Coronary artery (tissue), 2 donors: ENCODE data around the gene ARFGAP1.

ENCODE experiments used
- DNase-seq: peaks from one replicate; pipeline ENCODE4 v3.0.0-alpha.2; 2017; ENCODE audit warnings: low spot score
- H3K27ac ChIP-seq, 2 donors: fragments of 200-600 bp; sonication (generic); one replicate each; pipeline ENCODE4 v1.5.1; 2016 to 2019
- H3K4me3 ChIP-seq: fragments of 200-600 bp; sonication (generic); 2 replicates; pipeline ENCODE4 v1.5.1; 2016; ENCODE audit warnings: mild to moderate bottlenecking, moderate library complexity
- TF ChIP-seq, protein P1 (sequence below): fragments of 200-600 bp; sonication (generic); IDR thresholded peaks from one replicate; pipeline ENCODE4 v1.5.1; 2019; ENCODE audit warnings: antibody characterized with exemption

The ARFGAP1 gene

GRCh38 chr20:63326314-63327230, 54.0 kb downstream of the ARFGAP1 start:
- Histone ChIP-seq H3K4me3 (no peak overlapping the region), H3K27ac (no peak overlapping the region)
- DNase-seq = no peak
- TF ChIP-seq, protein P1, sequence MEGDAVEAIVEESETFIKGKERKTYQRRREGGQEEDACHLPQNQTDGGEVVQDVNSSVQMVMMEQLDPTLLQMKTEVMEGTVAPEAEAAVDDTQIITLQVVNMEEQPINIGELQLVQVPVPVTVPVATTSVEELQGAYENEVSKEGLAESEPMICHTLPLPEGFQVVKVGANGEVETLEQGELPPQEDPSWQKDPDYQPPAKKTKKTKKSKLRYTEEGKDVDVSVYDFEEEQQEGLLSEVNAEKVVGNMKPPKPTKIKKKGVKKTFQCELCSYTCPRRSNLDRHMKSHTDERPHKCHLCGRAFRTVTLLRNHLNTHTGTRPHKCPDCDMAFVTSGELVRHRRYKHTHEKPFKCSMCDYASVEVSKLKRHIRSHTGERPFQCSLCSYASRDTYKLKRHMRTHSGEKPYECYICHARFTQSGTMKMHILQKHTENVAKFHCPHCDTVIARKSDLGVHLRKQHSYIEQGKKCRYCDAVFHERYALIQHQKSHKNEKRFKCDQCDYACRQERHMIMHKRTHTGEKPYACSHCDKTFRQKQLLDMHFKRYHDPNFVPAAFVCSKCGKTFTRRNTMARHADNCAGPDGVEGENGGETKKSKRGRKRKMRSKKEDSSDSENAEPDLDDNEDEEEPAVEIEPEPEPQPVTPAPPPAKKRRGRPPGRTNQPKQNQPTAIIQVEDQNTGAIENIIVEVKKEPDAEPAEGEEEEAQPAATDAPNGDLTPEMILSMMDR = no peak

DNA sequence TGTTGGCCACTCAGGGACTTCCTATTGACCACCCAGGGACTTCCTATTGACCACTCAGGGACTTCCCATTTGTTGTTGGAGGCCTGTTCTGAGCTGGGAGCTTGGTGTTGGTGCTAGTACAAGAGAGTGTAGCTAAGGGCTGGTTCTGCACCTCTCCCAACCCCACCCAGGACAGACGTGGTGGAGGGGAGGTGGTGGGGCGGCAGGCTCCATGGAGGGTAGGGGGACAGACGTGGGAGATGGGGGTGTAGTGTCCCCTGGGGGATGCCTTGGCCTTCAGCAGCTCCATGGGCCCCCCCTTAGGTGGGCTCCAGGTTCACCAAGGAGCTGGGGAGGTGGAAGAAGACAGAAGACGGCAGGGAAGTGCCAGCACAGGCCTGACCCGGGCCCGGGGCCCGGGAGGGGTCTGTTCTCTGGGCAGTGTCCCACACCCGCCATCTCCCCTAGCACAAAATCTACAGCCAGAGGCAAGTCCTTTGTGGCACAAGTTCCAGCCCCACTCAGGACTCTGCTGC, 54.7 kb downstream of the ARFGAP1 start:
- H3K27ac ChIP-seq = no peak overlapping the region
- TF ChIP-seq, protein P1 = no peak

GRCh38 chr20:63328026-63328700, 55.5 kb downstream of the ARFGAP1 start:
- Histone ChIP-seq H3K4me3 (no peak overlapping the region), H3K27ac (no peak overlapping the region)
- DNase-seq = no peak
- TF ChIP-seq, protein P1 = no peak

More for the DNA sequence above, 54.7 kb downstream of the ARFGAP1 start:
- no peak for DNase-seq
- no peak overlapping the region for H3K4me3 ChIP-seq

- H3K4me3 ChIP-seq = no peak overlapping the region
- H3K27ac ChIP-seq = no peak overlapping the region
- TF ChIP-seq, protein P1 = no peak
- DNase-seq = no peak
Observed at GRCh38 chr20:63328718-63329275, 56.2 kb downstream of the ARFGAP1 start.

DNA sequence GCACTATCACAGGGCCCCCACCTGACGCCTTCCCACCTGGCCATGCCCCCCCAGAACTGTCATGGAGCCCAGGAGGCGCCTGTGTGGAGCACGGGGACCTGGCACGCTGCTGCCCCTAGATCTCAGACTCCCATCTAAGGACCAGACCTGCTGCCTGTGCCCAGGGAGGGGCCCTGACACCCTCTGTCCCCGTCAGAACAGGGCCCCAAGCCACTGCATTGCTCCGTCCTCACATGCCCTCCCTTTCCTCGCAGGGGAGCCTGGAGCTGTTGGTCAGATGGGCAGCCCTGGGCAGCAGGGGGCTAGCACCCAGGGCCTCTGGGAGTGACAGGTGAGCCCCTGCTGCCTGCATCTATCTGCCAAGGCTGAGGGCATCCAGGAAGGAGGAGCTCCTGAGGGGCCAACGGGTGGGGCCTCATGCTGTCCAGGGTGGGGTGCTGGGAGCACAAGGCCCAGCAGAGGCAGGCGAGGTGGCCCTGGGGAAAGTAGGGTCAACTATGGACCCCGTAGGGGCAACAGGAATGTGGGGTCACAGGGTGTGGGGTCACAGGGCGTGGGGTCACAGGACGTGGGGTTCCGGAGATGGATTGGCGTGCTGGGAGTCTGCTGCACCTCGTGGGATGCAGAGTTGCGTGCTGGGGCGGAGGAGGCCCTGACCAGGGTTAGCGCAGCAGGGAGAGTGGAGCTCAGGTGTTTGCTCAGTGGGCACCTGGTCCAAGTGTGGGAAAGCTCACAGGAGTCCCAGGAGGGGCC, 56.9 kb downstream of the ARFGAP1 start:
- Histone ChIP-seq H3K27ac (no peak overlapping the region), H3K4me3 (no peak overlapping the region)
- DNase-seq = no peak
- TF ChIP-seq, protein P1 = no peak

GRCh38 chr20:63330084-63330760, 57.6 kb downstream of the ARFGAP1 start:
- TF ChIP-seq, protein P1 = no peak
- Histone ChIP-seq H3K4me3 (no peak overlapping the region), H3K27ac (no peak overlapping the region)
- DNase-seq = no peak
